Aorta (tissue), 5 donors: Measurements from ENCODE around the gene DCBLD1. TPM values are rescaled to one million over a fixed set of nuclear protein-coding genes. Genes with fewer than 3 reads are reported as not detected.

ENCODE experiments used
- ATAC-seq: fragments of 200-7000 bp; cut with Tn5 transposase; one replicate; pipeline ENCODE4 v1.9.1; 2022; ENCODE audit warnings: moderate library complexity; ENCODE audit not compliant: low FRiP score
- DNase-seq, 2 donors: peaks; one replicate each; pipeline ENCODE4 v3.0.0-alpha.2; 2020
- H3K27ac ChIP-seq, 2 donors: one replicate each; pipeline ENCODE4 v1.5.1; 2013; ENCODE audit warnings: low read length in 2 of 2, mild to moderate bottlenecking in 2 of 2, moderate library complexity in 2 of 2, control low read depth in 1 of 2, inconsistent platforms in 1 of 2, low read depth in 1 of 2
- H3K27me3 ChIP-seq, 2 donors: one replicate each; pipeline ENCODE4 v1.6.1; 2013; ENCODE audit warnings: control low read depth in 1 of 2, low read length in 1 of 2, mild to moderate bottlenecking in 1 of 2, moderate library complexity in 1 of 2; ENCODE audit not compliant: insufficient read depth in 2 of 2, control insufficient read depth in 1 of 2
- H3K36me3 ChIP-seq, 2 donors: one replicate each; pipeline ENCODE4 v1.6.1; 2013; ENCODE audit warnings: control low read depth in 1 of 2, low read length in 1 of 2, mild to moderate bottlenecking in 1 of 2; ENCODE audit not compliant: insufficient read depth in 2 of 2, control insufficient read depth in 1 of 2
- H3K4me1 ChIP-seq, 2 donors: one replicate each; pipeline ENCODE4 v1.6.1; 2013; ENCODE audit warnings: low read length in 2 of 2, control low read depth in 1 of 2, mild to moderate bottlenecking in 1 of 2, moderate library complexity in 1 of 2; ENCODE audit not compliant: insufficient read depth in 2 of 2, control insufficient read depth in 1 of 2
- H3K4me3 ChIP-seq, 2 donors: one replicate each; pipeline ENCODE4 v1.5.1; 2013; ENCODE audit warnings: low read length in 2 of 2, control low read depth in 1 of 2, mild to moderate bottlenecking in 1 of 2
- H3K9me3 ChIP-seq: one replicate; pipeline ENCODE4 v1.6.1; 2013; ENCODE audit warnings: mild to moderate bottlenecking, low read length; ENCODE audit not compliant: control insufficient read depth
- WGBS, 2 donors: extraction: QIAGEN DNeasy Blood & Tissue Kit; methylation state at CpG; one replicate each; pipeline ENCODE4 v1.1.7; 2013; 5-methylcytosine and 5-hydroxymethylcytosine counted together
- intact Hi-C, 2 donors: fragments of 100-400 bp; cut with DNase I; formaldehyde crosslinking; loops; one replicate each; pipeline versions ENCODE4 v1.14.2 to v1.15.0; 2022
- polyA plus RNA-seq, 2 donors: library from polyadenylated mRNA; stranded (reverse); fragments of 200-250 nt; gene quantifications; one replicate each; pipeline ENCODE4 v1.2.3, GENCODE V29; 2013
- total RNA-seq, 2 donors: library from RNA; stranded (reverse); fragmentation: NEBNext Ultra II Directional; extraction: Animal tissue kit (Norgen Biotek cat#: 25700); gene quantifications; one replicate each; pipeline ENCODE4 v1.2.1, GENCODE V29; 2021
- donor health status: healthy with polysubstance abuse.
- donor health status: Bipolar disorder and iron deficiency.
- donor health status: DM: no; HTN: no; CAD: no.
- donor health status: DM: no; HTN: no; CAD: no.
- donor health status: DM: yes; HTN: yes; CAD: no.

Gene DCBLD1
- total and polyA plus RNA-seq, 4 donors = 2.4 to 16.8 (median 12.4) TPM

DNA sequence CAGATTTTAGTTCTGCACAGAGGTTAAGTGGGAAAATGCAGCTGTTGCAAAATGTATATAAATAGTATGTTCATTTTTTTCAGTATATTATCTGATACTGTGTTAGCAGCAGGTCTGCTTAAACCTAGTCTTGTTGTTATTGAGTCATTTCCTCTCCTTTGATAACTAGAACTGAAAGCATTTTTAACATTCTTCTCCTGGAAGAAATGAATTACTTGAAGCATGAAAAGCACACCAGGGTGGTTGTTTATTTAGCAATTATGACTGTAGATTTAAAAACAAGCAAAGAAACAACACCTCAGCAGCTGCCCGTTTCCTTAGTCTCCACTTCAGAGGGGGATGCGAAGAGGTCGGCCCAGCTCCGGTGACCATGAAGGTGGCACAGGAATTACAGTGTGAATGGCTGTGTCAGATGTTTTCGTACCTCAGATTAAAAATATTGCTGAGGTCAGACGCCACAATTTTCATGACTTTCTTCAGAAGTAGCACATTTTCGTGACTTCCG is 66.4 kb downstream of the DCBLD1 start:
- Histone ChIP-seq H3K4me1 (peaks cover 0 to 2% of the 10 kb centered on the region in 2 donors), H3K36me3 (peaks cover 0 to 3% of the 10 kb centered on the region in 2 donors), H3K4me3 (no peak overlapping the region), H3K27me3 (no peaks in the 10 kb centered on the region), H3K27ac (no peak overlapping the region), H3K9me3 (no peaks in the 10 kb centered on the region)
- intact Hi-C loops = loop anchor here in 1 of 2 donors (2.0 kb wide), 1 partner anchor 66 kb away; the partner anchor contains the start of gene DCBLD1
- 72 to 79% methylated on average over 8 of the region's 8 CpGs for WGBS, 2 donors
- no peak for DNase-seq
- no peak for ATAC-seq

- WGBS, 2 donors = 96 to 98% methylated on average over 4 of the region's 4 CpGs
- H3K27ac ChIP-seq = no peak overlapping the region
- ATAC-seq = no peak
Observed at GRCh38 chr6:117549611-117550010, 67.1 kb downstream of the DCBLD1 start.

DNA sequence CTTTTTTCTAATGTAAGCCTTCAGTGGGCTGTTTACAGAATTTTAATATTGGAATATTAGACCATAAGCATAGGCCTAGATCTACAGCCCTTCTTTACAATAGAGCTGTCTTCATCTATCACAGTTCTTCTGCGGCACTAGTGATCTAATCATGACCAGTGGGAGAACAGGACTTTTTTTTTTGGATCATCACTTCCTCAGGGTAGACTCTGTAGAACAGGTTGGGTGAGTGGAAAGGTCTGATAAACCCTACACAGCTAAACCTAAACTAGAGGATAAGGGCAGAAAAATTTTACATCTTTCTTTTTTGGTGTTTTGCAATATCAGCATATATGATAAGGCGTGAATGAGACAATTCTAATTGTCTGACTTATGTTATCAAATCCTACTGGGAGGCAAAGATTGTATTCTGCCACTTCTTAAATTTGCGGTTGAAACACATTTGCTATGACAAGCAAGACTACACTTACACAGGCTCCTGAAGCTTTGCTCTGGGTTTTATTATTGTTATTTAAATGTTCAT is 67.7 kb downstream of the DCBLD1 start:
- 96 to 97% methylated on average over 3 of the region's 3 CpGs for WGBS, 2 donors

More at GRCh38 chr6:117549611-117550010, 67.1 kb downstream of the DCBLD1 start:
- Histone ChIP-seq H3K4me3 (no peak overlapping the region), H3K4me1 (peaks cover 0 to 2% of the 10 kb centered on the region in 2 donors), H3K27me3 (no peaks in the 10 kb centered on the region), H3K9me3 (no peaks in the 10 kb centered on the region), H3K36me3 (peaks cover 0 to 3% of the 10 kb centered on the region in 2 donors)
- intact Hi-C loops = loop anchor here in 1 of 2 donors (2.0 kb wide), 1 partner anchor 67 kb away; the partner anchor contains the start of gene DCBLD1
- DNase-seq = no peak

GRCh38 chr6:117550618-117551242 is 68.3 kb downstream of the DCBLD1 start:
- Histone ChIP-seq H3K9me3 (no peaks in the 10 kb centered on the region), H3K4me1 (peaks cover 0 to 2% of the 10 kb centered on the region in 2 donors), H3K27ac (no peak overlapping the region), H3K27me3 (no peaks in the 10 kb centered on the region), H3K4me3 (no peak overlapping the region), H3K36me3 (no peaks in the 10 kb centered on the region)
- no peak for ATAC-seq
- DNase-seq = no peak
- 60 to 68% methylated on average over 2 of the region's 2 CpGs for WGBS, 2 donors
- intact Hi-C loops = no loop called here

More for the DNA sequence above, 67.7 kb downstream of the DCBLD1 start:
- H3K27me3 ChIP-seq = no peaks in the 10 kb centered on the region
- no peaks in the 10 kb centered on the region for H3K9me3 ChIP-seq
- intact Hi-C loops = no loop called here
- ATAC-seq = no peak
- no peak overlapping the region for H3K27ac ChIP-seq
- H3K4me3 ChIP-seq = no peak overlapping the region
- H3K36me3 ChIP-seq = peaks cover 0 to 1% of the 10 kb centered on the region in 2 donors
- DNase-seq = no peak
- H3K4me1 ChIP-seq = peaks cover 0 to 2% of the 10 kb centered on the region in 2 donors

DNA sequence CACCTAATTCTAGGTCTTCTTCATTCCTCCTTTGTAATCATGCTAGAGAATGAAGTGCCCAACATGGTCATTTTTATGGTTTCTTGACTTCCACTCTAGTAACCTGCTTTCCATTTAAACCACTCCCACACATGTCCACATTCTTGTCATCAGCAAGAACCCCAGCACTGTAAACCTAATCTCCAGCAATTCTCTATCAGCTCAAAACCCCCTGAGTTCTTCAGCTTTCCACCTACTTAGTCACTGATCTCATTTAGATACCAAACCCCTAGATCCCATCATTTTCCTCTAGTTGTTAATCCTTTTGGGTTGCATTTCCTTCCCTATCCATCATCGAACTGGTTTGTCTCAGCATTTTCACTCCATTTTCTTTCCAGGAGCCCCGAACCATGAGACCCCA is 70.1 kb downstream of the DCBLD1 start:
- H3K4me1 ChIP-seq = peaks cover 0 to 2% of the 10 kb centered on the region in 2 donors
- no peak for ATAC-seq
- no peak for DNase-seq
- H3K9me3 ChIP-seq = no peaks in the 10 kb centered on the region
- no peak overlapping the region for H3K4me3 ChIP-seq
- 97% methylated on average over 2 of the region's 2 CpGs for WGBS, 2 donors
- H3K27me3 ChIP-seq = no peaks in the 10 kb centered on the region
- no peaks in the 10 kb centered on the region for H3K36me3 ChIP-seq
- no peak overlapping the region for H3K27ac ChIP-seq
- intact Hi-C loops = loop anchor here in 1 of 2 donors (2.0 kb wide), 1 partner anchor 104 kb away; no protein-coding TSS in a partner anchor

- Histone ChIP-seq H3K4me3 (no peak overlapping the region), H3K9me3 (no peaks in the 10 kb centered on the region), H3K27me3 (no peaks in the 10 kb centered on the region), H3K4me1 (peaks cover 0 to 2% of the 10 kb centered on the region in 2 donors), H3K36me3 (no peaks in the 10 kb centered on the region), H3K27ac (no peak overlapping the region)
- ATAC-seq (no peak), DNase-seq (no peak)
- WGBS, 2 donors = 72 to 75% methylated on average over 3 of the region's 3 CpGs
- intact Hi-C loops = loop anchor here in 1 of 2 donors (2.0 kb wide), 1 partner anchor 104 kb away; no protein-coding TSS in a partner anchor
Observed at GRCh38 chr6:117553142-117553541, 70.7 kb downstream of the DCBLD1 start.

- Histone ChIP-seq H3K36me3 (peaks cover 0 to 2% of the 10 kb centered on the region in 2 donors), H3K27me3 (no peaks in the 10 kb centered on the region), H3K4me1 (no peaks in the 10 kb centered on the region), H3K9me3 (no peaks in the 10 kb centered on the region), H3K4me3 (no peak overlapping the region), H3K27ac (no peak overlapping the region)
- DNase-seq = no peak
- no peak for ATAC-seq
- intact Hi-C loops = loop anchor here (2.0 to 5.0 kb wide), 2 partner anchors 107 to 208 kb away; no protein-coding TSS in a partner anchor
- WGBS, 2 donors = 24 to 32% methylated on average over 3 of the region's 3 CpGs
Observed at GRCh38 chr6:117555262-117555849, 72.9 kb downstream of the DCBLD1 start.

GRCh38 chr6:117555882-117556498 is 73.5 kb downstream of the DCBLD1 start:
- Histone ChIP-seq H3K9me3 (no peaks in the 10 kb centered on the region), H3K4me1 (no peaks in the 10 kb centered on the region), H3K27me3 (no peaks in the 10 kb centered on the region), H3K36me3 (peaks cover 0 to 2% of the 10 kb centered on the region in 2 donors), H3K4me3 (no peak overlapping the region), H3K27ac (no peak overlapping the region)
- intact Hi-C loops = loop anchor here (2.0 to 5.0 kb wide), 2 partner anchors 107 to 209 kb away; no protein-coding TSS in a partner anchor
- ATAC-seq (peak; percentile 62), DNase-seq (no peak)
- WGBS, 2 donors = 17 to 22% methylated on average over 5 of the region's 5 CpGs
